Fibroblast of peridontal ligament (primary cell): ENCODE data around the gene TIMM44.

Source experiments
- DNase-seq: peaks from one replicate; pipeline ENCODE4 v3.0.0-alpha.2; 2010; ENCODE audit errors: extremely low read depth

TIMM44 gene

GRCh38 chr19:7915250-7916102, 28.0 kb downstream of the TIMM44 start:
- DNase-seq = no peak

DNA sequence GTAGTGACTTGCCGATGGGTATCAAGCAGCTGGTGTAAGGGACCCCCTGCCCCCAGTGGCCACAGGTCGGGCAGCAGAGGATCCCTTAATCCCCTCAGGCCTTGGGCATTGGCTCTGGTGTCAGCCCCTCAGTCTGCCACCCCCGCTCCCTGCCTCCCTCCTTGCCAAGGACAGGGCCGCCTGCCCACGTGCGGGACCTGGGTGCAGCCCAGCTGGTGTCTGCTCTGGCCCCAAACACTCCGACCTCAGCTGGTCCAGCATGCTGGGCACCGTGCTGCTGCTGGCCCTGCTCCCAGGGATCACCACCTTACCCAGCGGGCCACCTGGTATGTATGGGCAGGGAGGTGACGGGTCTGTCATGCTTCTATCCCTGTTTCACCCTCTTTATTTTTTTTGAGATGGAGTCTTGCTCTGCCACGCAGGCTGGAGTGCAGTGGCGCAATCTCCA, 28.8 kb downstream of the TIMM44 start, which contains the start of gene TGFBR3L:
TSS of gene TGFBR3L (plus strand) at position 233 of the 448 bp plus-strand sequence.
- DNase-seq = no peak

GRCh38 chr19:7914099-7914498, 29.4 kb downstream of the TIMM44 start:
- DNase-seq = no peak

DNA sequence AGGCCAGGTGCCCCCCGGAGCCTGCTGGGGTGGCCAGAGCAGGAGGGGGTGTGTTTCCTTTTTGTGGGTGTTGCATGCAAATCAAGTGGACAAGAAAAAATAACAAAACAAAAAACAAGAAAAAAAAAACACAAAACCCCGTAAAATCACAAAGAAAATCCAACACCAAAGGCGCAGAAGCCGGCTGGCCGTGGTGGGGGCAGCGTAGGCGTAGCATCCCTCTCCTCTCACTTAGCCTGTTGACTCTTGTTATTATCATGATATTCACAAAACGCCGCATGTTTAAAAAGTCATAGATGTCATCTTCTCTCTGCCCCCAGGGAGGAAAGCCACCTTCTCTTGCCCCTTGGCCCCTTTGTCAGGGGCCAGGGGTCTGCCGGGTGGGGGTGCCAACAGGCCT, 29.8 kb downstream of the TIMM44 start:
- DNase-seq = no peak

GRCh38 chr19:7912697-7913564, 30.5 kb downstream of the TIMM44 start:
- no peak for DNase-seq

DNA sequence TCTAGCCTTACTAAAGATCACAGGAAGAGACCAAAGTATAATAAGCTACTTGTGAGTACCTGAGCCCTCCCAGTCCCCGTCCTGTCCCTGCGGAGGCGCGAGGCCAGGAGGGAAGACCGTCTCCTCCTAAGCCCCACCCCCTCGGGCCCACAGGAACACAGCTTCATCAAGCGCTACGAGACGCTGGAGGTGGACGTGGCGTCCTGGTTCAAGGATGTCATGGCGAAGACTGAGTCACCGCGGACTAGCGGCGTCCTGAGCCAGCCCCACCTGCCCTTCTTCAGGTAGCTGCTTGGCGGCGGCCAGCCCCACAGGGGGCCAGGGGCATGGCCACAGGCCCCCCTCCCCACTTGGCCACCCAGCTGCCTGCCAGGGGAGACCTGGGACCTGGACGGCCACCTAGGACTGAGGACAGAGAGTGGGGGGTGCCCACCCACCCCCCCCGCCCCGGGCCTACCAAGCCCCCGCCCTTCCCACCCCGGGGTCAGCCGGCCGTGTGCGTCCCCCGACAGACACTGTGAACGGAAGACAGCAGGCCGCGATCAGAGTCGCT, 31.2 kb downstream of the TIMM44 start:
- DNase-seq = no peak

- DNase-seq = no peak
Measured at GRCh38 chr19:7911508-7912143, 31.8 kb downstream of the TIMM44 start.

GRCh38 chr19:7910321-7911161, 32.9 kb downstream of the TIMM44 start:
- DNase-seq = no peak

DNA sequence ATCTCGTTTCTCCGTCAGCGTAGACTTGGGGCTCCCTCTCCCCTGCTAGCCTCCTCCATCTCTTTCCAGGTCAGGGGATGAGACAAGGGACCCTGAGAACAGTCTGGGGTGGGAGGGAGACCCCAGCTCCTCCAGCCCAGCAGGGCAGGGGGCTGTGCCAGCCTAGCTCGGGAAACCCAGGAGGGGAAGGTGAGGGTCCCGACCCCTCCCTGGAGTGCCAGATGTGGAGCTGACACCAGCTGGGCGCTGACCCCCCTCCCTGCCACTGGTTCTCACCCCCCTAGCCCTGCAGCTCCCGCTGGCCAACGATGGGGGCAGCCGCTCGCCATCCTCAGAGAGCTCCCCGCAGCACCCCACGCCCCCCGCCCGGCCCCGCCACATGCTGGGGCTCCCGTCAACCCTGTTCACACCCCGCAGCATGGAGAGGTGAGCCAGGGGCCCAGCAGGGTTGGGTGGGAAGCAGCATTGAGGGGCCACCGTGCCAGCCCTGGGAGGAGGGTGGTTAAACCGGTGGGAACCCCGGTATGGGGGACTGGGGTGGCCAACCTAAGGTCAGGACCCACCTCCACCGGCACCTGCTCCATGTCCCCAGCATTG, 33.9 kb downstream of the TIMM44 start:
- DNase-seq = no peak

DNA sequence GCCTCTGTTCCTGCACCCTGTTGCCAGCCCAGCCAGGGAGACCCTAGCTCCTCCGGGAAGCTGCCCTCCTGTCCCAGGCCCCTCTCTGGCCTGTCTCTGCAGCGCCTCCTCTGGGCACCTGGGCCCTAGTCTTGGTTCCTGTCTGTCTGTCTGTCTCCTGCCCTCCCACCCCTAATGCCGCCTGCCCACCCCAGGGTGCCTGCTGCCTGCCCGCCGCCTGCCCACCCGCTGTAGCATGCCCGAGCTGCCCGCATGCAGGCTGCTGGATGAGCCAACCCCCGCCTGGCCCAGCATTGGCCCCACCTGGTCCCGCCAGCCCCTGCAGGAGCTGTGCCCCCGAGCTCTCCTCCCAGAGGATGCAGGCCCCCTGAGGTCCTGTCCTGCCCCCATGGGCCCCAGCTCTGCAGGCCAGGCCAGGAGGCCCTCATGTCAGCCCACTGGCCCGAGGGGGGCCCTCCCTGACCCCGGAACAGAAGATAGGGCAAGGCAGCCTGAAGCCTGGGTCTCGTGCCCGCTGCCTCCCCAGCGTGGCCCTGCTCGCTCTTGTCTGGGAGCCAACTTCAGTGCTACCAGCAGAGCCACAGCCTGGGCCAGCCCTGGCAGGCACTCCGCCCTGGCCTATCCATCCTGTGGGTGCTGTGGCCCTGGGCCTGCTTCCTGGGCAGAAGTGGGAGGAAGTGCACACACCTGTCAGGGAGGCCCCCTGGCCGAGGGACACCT, 34.6 kb downstream of the TIMM44 start:
- no peak for DNase-seq

DNA sequence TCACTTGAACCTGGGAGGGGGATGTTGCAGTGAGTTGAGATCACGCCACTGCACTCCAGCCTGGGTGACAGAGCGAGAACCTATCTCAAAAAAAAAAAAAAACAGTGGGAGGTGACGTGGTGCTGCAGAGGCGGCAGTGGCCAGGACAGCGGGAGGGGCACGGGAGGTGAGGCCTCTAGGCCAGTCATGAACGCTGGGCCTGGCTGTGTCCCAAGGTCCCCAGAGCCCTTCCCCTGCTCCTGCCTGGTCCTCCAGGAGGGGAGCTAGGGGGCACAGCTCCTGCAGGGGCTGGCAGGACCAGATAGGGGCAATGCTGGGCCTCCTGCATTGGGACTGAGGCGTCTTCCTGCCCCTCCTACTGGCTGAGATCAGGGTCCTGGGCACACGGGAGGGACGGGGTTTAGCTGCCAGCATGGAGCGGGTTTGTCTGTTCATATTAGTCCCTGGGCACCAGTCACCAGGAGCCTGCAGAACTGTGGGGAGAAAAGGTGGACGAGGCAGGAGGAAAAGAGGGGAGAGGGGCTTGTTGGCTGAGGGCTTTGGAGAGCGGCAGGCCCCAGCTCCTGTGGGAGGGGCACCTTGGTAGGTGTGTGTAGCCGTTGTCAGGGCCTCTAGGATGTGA, 35.3 kb downstream of the TIMM44 start:
- no peak for DNase-seq

DNA sequence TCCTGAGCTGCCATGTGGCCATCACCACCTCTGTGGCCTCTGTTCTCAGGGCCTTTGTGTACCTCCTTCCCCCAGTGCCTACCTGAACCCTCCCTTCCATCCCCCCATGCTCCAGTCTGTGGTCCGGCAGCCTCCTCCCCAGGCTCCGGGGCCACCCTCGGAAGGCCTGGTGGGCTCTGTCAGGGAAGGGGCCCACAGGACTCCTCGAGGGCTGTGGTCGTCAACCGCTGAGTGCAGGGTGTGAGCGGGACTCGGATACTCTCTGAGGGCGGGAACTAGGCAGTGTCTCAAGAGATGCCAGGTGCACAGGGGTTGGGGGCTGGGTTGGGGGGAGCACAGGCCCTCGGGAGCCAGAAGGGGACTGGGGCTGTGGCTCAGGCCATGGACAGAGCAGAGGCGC, 35.9 kb downstream of the TIMM44 start:
- DNase-seq = no peak

DNA sequence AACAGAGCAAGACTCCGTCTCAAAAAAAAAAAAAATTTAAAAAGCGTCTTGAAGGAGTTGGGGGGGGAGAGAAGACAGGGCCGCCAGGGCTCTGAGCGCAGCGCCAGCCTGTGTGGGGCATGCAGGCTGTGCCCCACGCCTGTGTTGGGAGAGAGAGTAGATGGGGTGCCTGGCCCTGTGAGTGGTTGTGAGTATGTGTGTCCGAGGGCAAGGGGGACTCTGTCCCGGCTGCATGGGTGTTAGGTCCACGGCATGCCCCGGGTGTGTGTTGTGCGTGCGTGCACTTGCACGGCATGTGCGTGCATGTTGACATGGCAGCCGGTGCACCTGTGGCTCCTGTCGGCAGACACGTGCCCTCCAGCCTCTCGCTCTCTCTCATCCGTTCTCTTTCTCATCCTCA, 36.3 kb downstream of the TIMM44 start:
- DNase-seq = no peak

DNA sequence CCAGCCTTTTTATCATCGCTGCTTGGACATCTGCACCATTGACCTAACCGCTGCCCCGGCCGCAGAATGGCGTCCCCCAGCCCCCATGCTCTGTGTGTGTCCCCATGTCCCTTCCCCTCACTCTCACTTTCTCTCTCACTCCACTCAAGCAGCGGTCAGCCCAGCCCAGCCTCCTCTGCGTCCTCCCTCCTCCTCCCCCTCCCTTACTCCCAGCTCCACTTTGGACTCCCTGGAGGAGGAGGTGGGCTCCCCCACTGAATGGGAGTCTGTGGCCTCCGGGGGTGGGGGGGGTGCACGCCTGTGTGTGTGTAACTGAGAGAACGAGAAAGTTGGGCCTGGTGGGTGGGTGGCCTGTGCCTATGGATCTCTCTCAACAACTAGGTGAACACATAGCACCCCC, 37.6 kb downstream of the TIMM44 start:
- DNase-seq = no peak

DNA sequence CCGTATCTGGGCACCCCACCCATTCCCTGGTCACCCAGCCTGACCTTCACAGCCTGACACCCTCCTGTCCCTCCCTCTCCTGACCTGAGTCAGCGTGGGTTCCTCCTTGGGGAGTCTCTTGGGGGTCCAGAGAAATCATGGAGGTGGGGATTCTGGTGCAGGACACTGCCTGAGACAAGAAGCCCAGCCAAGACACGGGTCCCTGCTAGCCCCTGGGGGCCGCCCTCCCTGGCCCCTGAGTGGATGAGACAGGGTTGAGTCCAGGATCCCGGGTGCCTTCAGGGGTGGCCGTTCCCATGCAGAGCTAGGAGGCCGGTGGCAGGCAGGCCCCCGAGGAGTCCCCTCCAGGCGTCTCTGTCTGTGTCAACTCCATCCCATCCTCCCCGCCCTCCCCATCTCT, 38.2 kb downstream of the TIMM44 start:
- no peak for DNase-seq

- no peak for DNase-seq
Measured at GRCh38 chr19:7904074-7905020, 39.1 kb downstream of the TIMM44 start.

DNA sequence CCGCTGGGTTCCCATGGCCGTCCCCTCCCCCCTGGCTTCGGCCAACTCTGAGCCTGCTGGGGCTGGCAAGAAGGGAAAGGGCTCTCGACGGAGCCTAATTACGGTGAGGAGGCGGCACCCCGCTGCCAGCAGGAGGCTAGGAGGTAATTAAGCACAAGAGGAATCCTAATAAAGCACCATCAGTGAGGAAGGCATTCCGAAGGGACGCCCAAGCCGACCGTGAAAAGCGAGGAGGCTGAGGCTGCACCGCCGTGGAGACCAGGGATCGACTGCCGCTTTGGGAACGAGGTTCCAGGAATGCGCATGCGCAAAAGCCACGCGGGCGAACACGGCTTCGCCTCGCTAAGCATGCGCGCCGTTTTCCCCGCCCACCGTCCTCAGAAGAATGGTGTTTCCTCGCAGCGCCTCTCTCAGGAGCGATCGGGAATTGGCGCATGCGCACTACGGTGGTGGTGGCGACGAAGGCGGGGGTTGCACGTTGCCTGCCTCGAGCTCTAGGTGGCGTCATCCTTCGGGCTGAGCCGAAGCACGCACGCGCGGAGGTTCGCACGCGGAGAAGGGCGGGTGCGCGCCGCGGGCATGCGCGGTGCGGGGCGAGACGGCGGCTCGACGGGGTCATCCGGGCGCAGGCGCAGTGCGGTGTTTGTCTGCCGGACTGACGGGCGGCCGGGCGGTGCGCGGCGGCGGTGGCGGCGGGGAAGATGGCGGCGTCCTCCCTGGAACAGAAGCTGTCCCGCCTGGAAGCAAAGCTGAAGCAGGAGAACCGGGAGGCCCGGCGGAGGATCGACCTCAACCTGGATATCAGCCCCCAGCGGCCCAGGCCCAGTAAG, 40.0 kb downstream of the TIMM44 start, which contains the start of gene MAP2K7:
TSS of gene MAP2K7 (plus strand) at position 634 of the 830 bp plus-strand sequence. CDS start at position 702, 68 bp downstream.
- DNase-seq = peak; percentile 99
